Measurements from ENCODE around the gene FKBP1B. TPM values are rescaled to one million over a fixed set of nuclear protein-coding genes. Genes with fewer than 3 reads are reported as not detected.

Gene FKBP1B
- polyA plus RNA-seq, 1 of the 3 experiments (the other 2 are of a cell fraction): 69.7 TPM

GRCh38 chr2:24083567-24084385 is 34.2 kb downstream of the FKBP1B start:
- Histone ChIP-seq H3K9me3 (no peaks in the 10 kb centered on the region), H3K36me3 (replicated peaks in 1 of 2; ENCODE audit: control insufficient read depth in 1 of 2, insufficient read depth in 2 of 2, low read length in 1 of 2) (peaks cover 29 to 38% of the 10 kb centered on the region in 2 experiments), H3K27me3 (ENCODE audit: insufficient read depth) (no peaks in the 10 kb centered on the region), H3K79me2 (ENCODE audit: insufficient read depth) (peaks cover 13% of the 10 kb centered on the region; the same call in 1 of the 2 replicates), H3K9ac (peak overlapping the region; percentile 82), H3K4me1 (ENCODE audit: control insufficient read depth in 1 of 2, insufficient read depth in 2 of 2, low read depth in 1 of 2, low read length in 1 of 2) (peaks cover 0 to 21% of the 10 kb centered on the region in 2 experiments; a peak in 2 of 4 replicates), H3K4me2 (peak overlapping the region; percentile 87), H3F3A (replicated peaks; ENCODE audit: insufficient read depth) (peaks cover 32% of the 10 kb centered on the region), H4K20me1 (ENCODE audit: insufficient read depth) (no peaks in the 10 kb centered on the region), H3K9me2 (no peaks in the 10 kb centered on the region), H2AFZ (ENCODE audit: low read depth) (peak overlapping the region; percentile 95), H3K27ac (ENCODE audit: low read depth in 2 of 2, low read length in 1 of 2) (peak overlapping the region; percentile 86 to 95), H3K4me3 (ENCODE audit: low read depth in 2 of 2, low read length in 1 of 2) (peak overlapping the region; percentile 66 to 72)
- ChIA-PET CTCF (interaction anchor here (0.6 to 5.8 kb wide), 70 partner anchors 8 to 902 kb away, joined by 3 to 75 read pairs (median 4); partner anchors contain the start of genes ATAD2B, CENPO, FAM228B and FKBP1B), POLR2A (interaction anchor here (0.6 to 3.0 kb wide), 20 partner anchors 7 to 1207 kb away, joined by 3 to 66 read pairs (median 5); partner anchors contain the start of genes ATAD2B, CENPO, FAM228B and FKBP1B)
- peak; percentile 89 for DNase-seq
- 3% methylated on average over 25 of the region's 30 CpGs for WGBS (ENCODE audit: low lambda C conversion rate)
- TF ChIP-seq FOXM1 (IDR thresholded peaks at IDR 0.05; ENCODE audit: low read depth): no peak
- no peak; the same call in 1 of the 2 replicates for TF ChIP-seq RCOR1 (IDR thresholded peaks at IDR 0.05; ENCODE audit: low read length)
- TF ChIP-seq CTCF (IDR thresholded peaks at IDR 0.05): no peak
- no peak for TF ChIP-seq REST (IDR thresholded peaks at IDR 0.05; ENCODE audit: low read depth, low read length)
- TF ChIP-seq SMC3 (IDR thresholded peaks at IDR 0.05; ENCODE audit: low read depth, low read length): no peak
- no peak for TF ChIP-seq JUND (IDR thresholded peaks at IDR 0.05)
- no peak; the same call in none of the 2 replicates for TF ChIP-seq FOXJ3 (CRISPR knock-in tag; IDR thresholded peaks at IDR 0.05)
- TF ChIP-seq MXI1 (IDR thresholded peaks at IDR 0.05; ENCODE audit: low read depth, low read length): 0 out of 2 replicates have a peak, but pooled peaks have one; percentile 63
- no peak; the same call in 1 of the 2 replicates for TF ChIP-seq PBX3 (IDR thresholded peaks at IDR 0.05)
- peak; percentile 65 for TF ChIP-seq TCF12 (IDR thresholded peaks at IDR 0.05)
- no peak for TF ChIP-seq RXRA (IDR thresholded peaks at IDR 0.05; ENCODE audit: borderline replicate concordance, low read depth)
- no peak for TF ChIP-seq RFX5 (IDR thresholded peaks at IDR 0.05; ENCODE audit: low read length)
- peak; percentile 49 for TF ChIP-seq CHD2 (IDR thresholded peaks at IDR 0.05; ENCODE audit: low read length, partially characterized antibody)
- peak; percentile 87; the same call in 1 of the 2 replicates for TF ChIP-seq YY1 (IDR thresholded peaks at IDR 0.05; ENCODE audit: low read depth)
- TF ChIP-seq TEAD4 (IDR thresholded peaks at IDR 0.05; ENCODE audit: borderline replicate concordance, insufficient read depth): no peak
- no peak for TF ChIP-seq FOSL2 (IDR thresholded peaks at IDR 0.05; ENCODE audit: borderline replicate concordance, low read depth)
- TF ChIP-seq MAX (IDR thresholded peaks at IDR 0.05; ENCODE audit: low read depth): peak; percentile 49
- TF ChIP-seq GABPA (IDR thresholded peaks at IDR 0.05; ENCODE audit: low read depth): 0 out of 2 replicates have a peak, but pooled peaks have one; percentile 12
- no peak for TF ChIP-seq EZH2phosphoT487 (IDR thresholded peaks at IDR 0.05; ENCODE audit: borderline replicate concordance, low read depth)
- TF ChIP-seq POLR2AphosphoS5 (IDR thresholded peaks at IDR 0.05; ENCODE audit: low read depth, low read length): no peak; the same call in none of the 2 replicates
- TF ChIP-seq GATA2 (CRISPR knock-in tag; IDR thresholded peaks at IDR 0.05): peak; percentile 38
- TF ChIP-seq NFIC (IDR thresholded peaks at IDR 0.05; ENCODE audit: borderline replicate concordance): no peak
- peak; percentile 67; the same call in 1 of the 2 replicates for TF ChIP-seq SIN3A (IDR thresholded peaks at IDR 0.05; ENCODE audit: borderline replicate concordance, low read depth, low read length)
- TF ChIP-seq TAF1 (IDR thresholded peaks at IDR 0.05; ENCODE audit: borderline replicate concordance, low read depth, low read length): peak; percentile 64
- TF ChIP-seq EP300 (IDR thresholded peaks at IDR 0.05; ENCODE audit: borderline replicate concordance in 1 of 2, low read depth in 1 of 2, low read length in 1 of 2): peak in 1 of 2 experiments; percentile 12; a peak in 2 of 4 replicates
- TF ChIP-seq MEF2A (IDR thresholded peaks at IDR 0.05; ENCODE audit: borderline replicate concordance, low read depth): no peak
- TF ChIP-seq NRF1 (IDR thresholded peaks at IDR 0.05; ENCODE audit: low read depth, low read length): 0 out of 2 replicates have a peak, but pooled peaks have one; percentile 24
